NCI-H526 treated with DMSO at 0.1 percent for 48 hours (cell line): ENCODE results near the gene MED12L.
"Not testable (repeated sequence)": the region's sequence is repeated elsewhere in the genome, so short reads cannot be mapped to it uniquely, and the experiment has no call there.

ENCODE experiments used
- DNase-seq: peaks from one replicate; lab custom pipeline; 2025; lab: John Stamatoyannopoulos, UW

The MED12L gene

GRCh38 chr3:151133917-151134450, 48.5 kb downstream of the MED12L start:
- DNase-seq, result no peak

- DNase-seq, result no peak
Observed at GRCh38 chr3:151135541-151136337, 50.3 kb downstream of the MED12L start.

GRCh38 chr3:151142929-151143328, 57.5 kb downstream of the MED12L start:
- DNase-seq, result no peak

- no peak for DNase-seq
Observed at GRCh38 chr3:151144016-151144415, 58.6 kb downstream of the MED12L start.

- DNase-seq, result no peak
Observed at GRCh38 chr3:151144760-151145159, 59.3 kb downstream of the MED12L start.

- no peak for DNase-seq
Observed at GRCh38 chr3:151145713-151146070, 60.2 kb downstream of the MED12L start.

DNA sequence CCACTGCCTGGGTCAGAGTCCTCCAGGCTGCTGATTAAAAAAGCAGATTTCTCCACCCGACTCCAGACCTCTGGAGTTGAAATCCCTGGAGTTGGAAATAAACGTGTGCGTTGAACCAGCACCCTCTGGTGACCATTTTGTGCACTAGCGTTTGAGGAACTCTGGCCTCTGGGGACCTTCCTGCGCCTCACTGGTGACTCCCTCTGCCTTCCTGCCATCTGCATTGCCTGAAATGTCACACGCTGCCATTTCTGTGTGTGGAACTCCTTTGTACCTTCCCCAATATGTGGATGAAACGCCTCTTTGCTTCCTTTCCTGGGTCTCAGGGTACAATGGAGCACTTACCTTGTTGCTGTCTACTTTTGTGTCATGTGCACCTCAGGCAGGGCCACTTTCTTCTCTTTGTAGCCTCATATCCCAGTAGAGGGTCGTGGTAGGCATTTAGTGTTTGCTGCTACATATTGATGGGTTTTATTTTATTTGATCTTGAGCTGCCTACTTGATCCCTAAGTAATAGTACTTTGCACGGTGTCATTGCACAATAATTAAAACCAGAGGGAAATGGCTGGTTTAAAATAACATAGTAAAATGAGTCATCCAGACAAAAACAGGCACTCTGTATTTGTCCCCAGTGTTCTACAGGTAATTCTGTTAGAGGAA, 60.7 kb downstream of the MED12L start:
- peak; percentile 80 for DNase-seq

DNA sequence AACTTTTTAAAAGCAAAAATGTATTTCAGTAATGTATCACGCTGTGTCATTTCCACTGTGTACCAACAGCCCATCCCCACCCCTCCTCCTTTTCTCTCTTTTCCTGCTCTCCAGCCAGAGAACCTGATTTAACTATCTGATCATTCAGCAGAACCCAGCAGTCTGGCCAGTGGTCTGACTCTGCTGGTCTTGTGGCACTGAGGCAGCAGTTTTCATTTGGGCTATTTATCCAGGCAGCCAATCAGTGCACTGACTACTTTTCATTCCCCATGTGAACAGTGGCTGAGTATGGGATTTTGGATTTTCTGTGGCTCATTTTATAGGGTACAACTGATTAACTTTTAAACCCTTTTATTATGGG, 61.2 kb downstream of the MED12L start:
- no peak for DNase-seq

DNA sequence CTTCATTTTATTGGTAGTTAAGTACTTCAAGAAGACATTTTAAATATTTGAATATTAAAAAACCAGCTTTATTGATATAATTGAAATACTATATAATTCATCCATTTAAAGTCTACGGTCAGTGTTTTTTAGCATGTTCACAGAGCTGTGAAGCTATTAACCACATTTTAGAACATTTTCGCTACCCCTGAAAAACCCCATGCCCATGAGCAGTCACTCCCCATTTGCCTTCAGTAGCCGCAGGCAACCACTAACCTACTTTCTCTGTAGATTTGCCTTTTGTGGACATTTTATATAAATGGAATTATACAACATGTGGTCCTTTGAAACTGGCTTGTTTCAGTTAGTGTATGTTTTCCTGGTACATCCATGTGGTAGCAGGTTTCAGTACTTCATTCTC, 61.8 kb downstream of the MED12L start:
- no peak for DNase-seq

DNA sequence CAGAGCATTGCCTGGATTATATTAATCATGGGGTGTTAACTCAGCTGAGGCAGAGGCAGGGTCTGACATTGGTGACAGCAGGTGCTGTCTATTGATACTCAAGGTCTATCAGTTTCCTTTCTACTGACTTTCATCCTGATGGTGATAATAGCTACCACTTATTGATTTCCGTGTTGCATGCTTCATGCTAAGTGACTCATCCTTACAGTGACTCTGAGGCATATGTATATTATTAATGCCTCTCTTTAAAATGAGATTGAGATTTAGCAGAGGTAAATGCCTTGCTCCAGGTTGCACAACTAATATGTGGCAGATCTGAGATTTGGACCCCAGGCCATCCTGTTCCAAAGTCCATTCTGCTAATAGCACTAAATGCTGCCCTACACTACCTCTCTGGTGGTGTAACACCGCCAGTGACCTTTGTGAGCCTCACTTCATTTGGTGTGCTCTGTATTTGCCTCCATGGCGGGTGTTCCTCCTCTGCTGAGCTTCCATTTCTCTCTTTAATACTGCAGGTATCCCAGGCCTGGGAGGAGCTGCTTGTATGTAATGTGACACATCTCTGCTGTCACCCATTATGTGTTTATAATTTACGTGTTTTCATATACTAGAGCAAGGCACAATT, 67.1 kb downstream of the MED12L start:
- no peak for DNase-seq

DNA sequence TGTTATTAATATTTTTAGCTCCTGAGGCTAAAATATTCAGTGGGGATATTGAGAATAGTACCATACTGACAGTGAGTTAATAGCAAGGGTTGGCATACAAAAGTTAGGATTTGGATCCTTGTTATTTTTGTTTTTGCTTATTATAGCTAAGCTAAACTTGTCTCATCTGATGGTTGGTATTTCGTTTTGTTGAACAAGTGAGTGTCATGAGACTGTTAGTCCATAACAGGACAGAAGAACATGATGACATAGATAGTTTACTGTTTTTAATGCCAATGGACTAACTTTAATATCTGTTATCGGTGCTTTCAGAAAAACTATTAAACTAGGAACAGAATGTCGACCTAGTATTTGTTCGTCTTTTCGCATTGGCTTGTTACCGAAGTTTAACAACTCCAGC, 69.1 kb downstream of the MED12L start:
- no peak for DNase-seq

GRCh38 chr3:151155409-151156128, 70.1 kb downstream of the MED12L start:
- no peak for DNase-seq

GRCh38 chr3:151156618-151157216, 71.3 kb downstream of the MED12L start:
- DNase-seq, result peak; percentile 78

- DNase-seq, result no peak
Observed at GRCh38 chr3:151159806-151160205, 74.3 kb downstream of the MED12L start.

GRCh38 chr3:151165226-151165625, 79.8 kb downstream of the MED12L start:
- DNase-seq, result no peak

DNA sequence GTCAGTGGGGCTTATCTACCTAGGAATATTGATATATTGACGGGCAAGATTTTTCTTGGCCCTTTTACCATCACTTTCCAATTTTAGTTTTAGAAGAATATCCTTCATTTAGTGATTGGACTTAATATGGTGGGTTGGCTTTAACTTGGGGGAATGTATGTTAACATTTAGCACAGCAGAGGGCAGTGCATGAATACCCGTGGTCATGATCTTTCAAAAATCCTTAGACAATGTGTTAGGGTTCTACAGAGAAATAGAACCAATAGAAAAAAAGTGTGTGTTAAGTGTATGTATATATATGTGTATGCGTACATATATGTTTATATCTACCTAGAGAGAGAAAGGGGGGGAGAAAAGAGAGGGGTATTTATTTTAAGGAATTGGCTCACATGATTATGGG, 80.7 kb downstream of the MED12L start:
- no peak for DNase-seq

DNA sequence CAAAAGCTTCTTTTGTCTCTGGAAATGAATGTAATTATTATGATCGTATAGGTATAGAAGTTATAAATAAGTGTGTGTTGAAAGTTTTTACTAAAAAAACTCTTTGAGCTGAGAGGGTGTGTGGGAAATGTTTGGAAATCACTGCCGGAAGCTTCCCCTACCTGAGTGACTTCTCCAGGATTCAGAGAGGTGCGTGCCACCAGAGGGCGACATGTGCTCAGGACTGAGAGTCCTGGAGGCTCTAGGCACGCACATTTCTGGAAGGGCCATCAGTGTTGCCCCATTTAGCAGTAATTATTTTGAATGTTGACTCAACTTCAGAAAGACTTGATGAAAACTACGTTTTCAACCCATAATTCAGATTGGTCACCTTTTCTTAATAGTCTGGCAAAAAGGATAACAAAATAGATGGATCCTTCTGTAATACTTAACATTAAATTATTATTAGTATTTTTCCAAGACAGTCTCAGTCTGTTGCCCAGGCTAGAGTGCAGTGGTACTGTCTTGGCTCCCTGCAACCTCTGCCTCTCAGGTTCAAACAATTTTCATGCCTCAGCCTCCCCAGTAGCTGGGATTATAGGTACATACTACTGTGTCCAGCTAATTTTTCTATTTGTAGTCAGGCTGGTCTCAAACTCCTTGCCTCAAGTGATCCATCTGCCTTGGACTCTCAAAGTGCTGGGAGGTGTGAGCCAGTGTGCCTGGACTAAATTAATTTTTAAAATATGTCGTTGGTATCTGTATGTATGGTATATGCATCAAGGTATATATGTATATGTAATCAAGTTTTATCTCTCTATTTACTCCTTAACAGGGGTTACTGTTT, 83.0 kb downstream of the MED12L start:
- peak; percentile 44 for DNase-seq

DNA sequence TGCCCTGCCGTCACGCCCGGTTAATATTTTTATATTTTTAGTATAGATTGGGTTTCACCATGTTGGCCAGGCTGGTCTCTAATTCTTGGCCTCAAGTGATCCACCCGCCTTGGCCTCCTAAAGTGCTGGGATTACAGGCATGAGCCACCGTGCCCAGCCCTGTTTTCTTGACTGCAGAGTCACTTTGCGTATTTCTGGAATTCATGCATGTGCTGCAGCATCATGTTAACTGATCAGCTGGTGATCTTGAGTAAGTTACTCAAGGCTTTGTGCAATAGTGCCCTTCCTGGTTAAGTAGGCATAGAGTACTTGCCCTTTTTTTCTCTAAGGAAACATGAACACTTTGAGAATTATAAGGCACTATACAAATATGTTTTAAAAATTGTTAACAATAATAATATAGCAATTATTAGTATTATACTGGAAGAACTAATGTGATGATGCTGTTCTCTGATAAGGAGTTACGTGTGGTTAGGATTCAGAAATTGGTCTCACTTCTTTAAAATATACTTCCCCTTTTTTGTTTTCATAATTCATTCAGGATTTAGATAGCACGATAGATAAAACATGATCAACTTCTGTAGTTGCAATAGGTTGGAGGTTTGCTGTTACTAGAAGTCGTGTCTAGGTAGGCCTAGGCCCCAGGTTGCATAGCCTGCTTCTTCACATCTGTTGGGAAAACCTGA, 83.9 kb downstream of the MED12L start:
- no peak for DNase-seq

GRCh38 chr3:151169948-151170679, 84.7 kb downstream of the MED12L start:
- not testable (repeated sequence) for DNase-seq
